ENCODE results near the gene F13A1. TPM values are rescaled to one million over a fixed set of nuclear protein-coding genes. Genes with fewer than 3 reads are reported as not detected.

F13A1 gene
- total and polyA plus RNA-seq, 7 donors: 4.9 to 58.9 (median 26.2) TPM

DNA sequence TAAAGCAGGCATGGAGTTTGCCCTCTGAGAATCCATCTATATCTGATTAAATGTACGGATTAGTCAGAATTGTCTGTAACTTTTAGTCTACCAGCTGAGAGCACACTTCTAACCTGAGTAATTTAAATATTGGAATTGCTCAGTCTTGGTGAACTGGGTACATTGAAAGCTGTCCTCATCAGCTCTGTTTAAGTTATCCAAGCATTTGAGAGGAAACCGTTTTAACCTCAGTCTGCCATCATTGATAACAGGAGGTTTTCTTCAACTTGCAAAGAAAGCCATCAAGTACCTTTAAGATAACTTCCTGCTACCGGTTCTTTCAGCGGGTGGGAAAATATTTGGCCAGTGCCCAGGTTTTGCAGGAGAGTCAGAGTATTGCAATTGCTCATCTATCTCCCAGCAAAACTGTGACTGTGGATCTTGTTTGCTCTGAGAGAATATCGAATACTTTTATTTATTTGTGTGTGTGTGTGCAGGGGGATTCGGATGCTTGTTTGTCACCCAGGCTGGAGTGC, 31.1 kb upstream of the F13A1 start:
- WGBS, 3 donors: 53 to 57% (median 55%) methylated on average over 6 of the region's 6 CpGs
- TF ChIP-seq, protein P1, sequence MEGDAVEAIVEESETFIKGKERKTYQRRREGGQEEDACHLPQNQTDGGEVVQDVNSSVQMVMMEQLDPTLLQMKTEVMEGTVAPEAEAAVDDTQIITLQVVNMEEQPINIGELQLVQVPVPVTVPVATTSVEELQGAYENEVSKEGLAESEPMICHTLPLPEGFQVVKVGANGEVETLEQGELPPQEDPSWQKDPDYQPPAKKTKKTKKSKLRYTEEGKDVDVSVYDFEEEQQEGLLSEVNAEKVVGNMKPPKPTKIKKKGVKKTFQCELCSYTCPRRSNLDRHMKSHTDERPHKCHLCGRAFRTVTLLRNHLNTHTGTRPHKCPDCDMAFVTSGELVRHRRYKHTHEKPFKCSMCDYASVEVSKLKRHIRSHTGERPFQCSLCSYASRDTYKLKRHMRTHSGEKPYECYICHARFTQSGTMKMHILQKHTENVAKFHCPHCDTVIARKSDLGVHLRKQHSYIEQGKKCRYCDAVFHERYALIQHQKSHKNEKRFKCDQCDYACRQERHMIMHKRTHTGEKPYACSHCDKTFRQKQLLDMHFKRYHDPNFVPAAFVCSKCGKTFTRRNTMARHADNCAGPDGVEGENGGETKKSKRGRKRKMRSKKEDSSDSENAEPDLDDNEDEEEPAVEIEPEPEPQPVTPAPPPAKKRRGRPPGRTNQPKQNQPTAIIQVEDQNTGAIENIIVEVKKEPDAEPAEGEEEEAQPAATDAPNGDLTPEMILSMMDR (IDR thresholded peaks at IDR 0.05): no peak

DNA sequence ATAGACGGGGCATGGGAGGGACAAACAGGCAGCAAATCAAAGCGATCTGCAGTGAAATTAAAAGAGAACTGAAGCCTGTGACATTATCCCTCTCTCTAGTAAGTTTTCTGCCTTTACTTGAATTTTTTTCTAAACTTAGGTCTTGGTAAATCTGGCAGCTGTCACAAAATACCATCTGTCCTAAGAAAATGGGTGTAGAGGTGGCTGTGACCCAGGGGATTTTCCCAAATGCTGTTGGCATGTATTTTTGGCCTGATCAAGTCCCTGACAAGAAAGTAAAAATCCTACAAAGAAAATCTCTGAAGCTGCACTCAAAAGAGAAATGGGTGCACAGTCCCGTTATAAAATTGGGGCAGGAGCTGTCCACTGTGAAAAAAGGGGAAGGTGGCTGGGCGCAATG, 30.2 kb upstream of the F13A1 start:
- WGBS, 3 donors: 55 to 78% (median 58%) methylated on average over 4 of the region's 4 CpGs
- no peaks in the 10 kb centered on the region for H3K36me3 ChIP-seq (ENCODE audit: insufficient read depth in 1 of 2, low read depth in 1 of 2)
- ATAC-seq (no peak), DNase-seq (no peak)
- H3K4me1 ChIP-seq: no peaks in the 10 kb centered on the region
- TF ChIP-seq, protein P1 (IDR thresholded peaks at IDR 0.05): no peak
- intact Hi-C loops (cut with DNase I): no loop called here
- H3K27me3 ChIP-seq (ENCODE audit: insufficient read depth in 3 of 3, low read length in 2 of 3): peaks cover 0 to 2% (median 0%) of the 10 kb centered on the region in 3 donors
- H3K27ac ChIP-seq: no peak overlapping the region
- no peak overlapping the region for H3K4me3 ChIP-seq
- H3K9me3 ChIP-seq: no peaks in the 10 kb centered on the region

More for the DNA sequence above, 31.1 kb upstream of the F13A1 start:
- no peaks in the 10 kb centered on the region for H3K36me3 ChIP-seq (ENCODE audit: insufficient read depth in 1 of 2, low read depth in 1 of 2)
- no peak for ATAC-seq
- no peak overlapping the region for H3K4me3 ChIP-seq
- H3K9me3 ChIP-seq: no peaks in the 10 kb centered on the region
- peaks cover 0 to 2% (median 0%) of the 10 kb centered on the region in 3 donors for H3K27me3 ChIP-seq (ENCODE audit: insufficient read depth in 3 of 3, low read length in 2 of 3)
- no peak overlapping the region for H3K27ac ChIP-seq
- DNase-seq: no peak
- no peaks in the 10 kb centered on the region for H3K4me1 ChIP-seq
- intact Hi-C loops (cut with DNase I): no loop called here

DNA sequence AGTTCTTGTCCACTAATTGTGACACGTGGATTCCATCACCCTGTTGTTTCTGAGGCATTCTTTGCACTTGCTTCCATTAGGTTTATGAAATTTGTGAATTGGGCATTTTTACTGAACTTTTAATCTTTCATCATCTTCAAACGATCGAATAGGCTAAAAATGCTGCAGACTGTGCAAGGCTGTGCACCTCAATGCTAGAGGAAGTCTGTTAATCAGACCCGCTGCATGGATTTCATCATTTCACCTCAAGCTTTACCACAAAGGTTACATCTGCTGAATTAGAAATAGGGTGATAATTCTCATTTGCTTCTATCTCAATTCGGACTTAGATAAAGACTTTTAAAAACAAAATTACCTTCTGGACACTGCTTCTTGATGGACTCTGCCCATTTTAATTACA, 27.8 kb upstream of the F13A1 start:
- no peaks in the 10 kb centered on the region for H3K27me3 ChIP-seq (ENCODE audit: insufficient read depth in 3 of 3, low read length in 2 of 3)
- intact Hi-C loops (cut with DNase I): no loop called here
- 86 to 90% (median 90%) methylated on average over 5 of the region's 5 CpGs for WGBS, 3 donors
- DNase-seq (no peak), ATAC-seq (no peak)
- no peaks in the 10 kb centered on the region for H3K9me3 ChIP-seq
- H3K27ac ChIP-seq: no peak overlapping the region
- TF ChIP-seq, protein P1 (IDR thresholded peaks at IDR 0.05): no peak
- no peaks in the 10 kb centered on the region for H3K4me1 ChIP-seq
- H3K36me3 ChIP-seq (ENCODE audit: insufficient read depth in 1 of 2, low read depth in 1 of 2): no peaks in the 10 kb centered on the region
- no peak overlapping the region for H3K4me3 ChIP-seq

DNA sequence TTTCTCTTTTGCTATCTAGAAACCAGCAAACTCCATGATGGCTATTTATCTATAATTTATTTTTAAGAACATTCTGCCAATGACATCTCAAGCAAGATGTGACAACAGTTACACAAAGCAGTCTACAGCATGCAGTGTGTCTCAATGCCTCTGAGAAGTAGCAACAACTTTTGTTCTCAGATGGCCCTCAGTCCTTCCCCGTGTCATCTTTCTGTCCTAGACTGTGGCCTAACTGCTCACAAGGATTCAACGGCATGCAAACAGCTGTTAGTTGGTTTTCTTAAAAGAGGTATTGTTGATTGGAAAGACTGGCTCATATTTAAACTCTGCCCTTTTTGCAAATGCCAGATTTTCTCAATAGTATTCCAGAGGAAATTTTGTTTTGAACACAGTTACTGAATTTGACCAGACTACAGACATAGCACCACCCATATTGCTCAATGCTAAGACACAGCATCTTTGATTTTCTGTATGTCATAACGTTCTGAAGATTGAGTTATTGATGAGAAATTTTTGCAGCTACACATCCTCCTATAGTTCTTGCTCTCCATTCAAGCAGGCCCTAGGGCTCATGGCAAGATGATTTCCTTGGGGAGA, 26.1 kb upstream of the F13A1 start:
- no peak overlapping the region for H3K27ac ChIP-seq
- no peak for ATAC-seq
- H3K27me3 ChIP-seq (ENCODE audit: insufficient read depth in 3 of 3, low read length in 2 of 3): no peaks in the 10 kb centered on the region
- intact Hi-C loops (cut with DNase I): no loop called here
- TF ChIP-seq, protein P1 (IDR thresholded peaks at IDR 0.05): no peak
- H3K4me1 ChIP-seq: no peaks in the 10 kb centered on the region
- DNase-seq: no peak
- no peak overlapping the region for H3K4me3 ChIP-seq
- 25 to 49% (median 31%) methylated on average over 3 of the region's 3 CpGs for WGBS, 3 donors
- H3K36me3 ChIP-seq (ENCODE audit: insufficient read depth in 1 of 2, low read depth in 1 of 2): no peaks in the 10 kb centered on the region
- H3K9me3 ChIP-seq: no peaks in the 10 kb centered on the region

DNA sequence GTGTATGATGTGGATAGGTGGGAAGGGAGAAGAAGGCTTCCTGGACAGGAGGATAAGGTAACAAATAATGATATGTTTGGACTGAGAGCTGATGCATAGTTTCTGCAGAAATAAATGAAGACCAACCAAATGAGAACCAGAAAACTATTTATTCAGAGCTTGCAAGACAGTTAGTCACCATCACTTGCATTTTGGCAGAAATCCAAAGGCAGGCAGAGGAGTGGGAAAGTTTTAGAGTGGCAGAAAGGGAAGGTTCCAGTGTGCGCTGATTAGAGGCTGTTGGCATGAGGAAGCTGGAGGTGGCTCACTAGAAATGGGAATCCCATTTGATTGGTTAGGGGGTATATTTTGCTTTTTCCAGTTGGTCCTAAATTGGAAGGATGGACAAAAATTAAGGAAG, 13.0 kb upstream of the F13A1 start:
- ATAC-seq (no peak), DNase-seq (no peak)
- Histone ChIP-seq H3K36me3 (ENCODE audit: insufficient read depth in 1 of 2, low read depth in 1 of 2) (no peaks in the 10 kb centered on the region), H3K9me3 (no peaks in the 10 kb centered on the region), H3K4me3 (no peak overlapping the region), H3K4me1 (no peaks in the 10 kb centered on the region), H3K27ac (no peak overlapping the region), H3K27me3 (ENCODE audit: insufficient read depth in 3 of 3, low read length in 2 of 3) (peaks cover 0 to 5% (median 0%) of the 10 kb centered on the region in 3 donors)
- TF ChIP-seq, protein P1 (IDR thresholded peaks at IDR 0.05): no peak
- intact Hi-C loops (cut with DNase I): no loop called here
- 73 to 83% (median 77%) methylated on average over 1 of the region's 1 CpG for WGBS, 3 donors

All from psoas muscle (tissue), 8 donors.